HepG2 (cell line): Measurements from ENCODE around the gene FAM111B. TPM values are rescaled to one million over a fixed set of nuclear protein-coding genes. Genes with fewer than 3 reads are reported as not detected.
A peak's percentile ranks its signal among the peaks of the same experiment; 100 is the strongest.

Source experiments
- FOXK1 ChIP-seq: sonication (generic); formaldehyde crosslinking; IDR thresholded peaks from 2 replicates; pipeline ENCODE4 v1.4.0; 2020; ENCODE audit warnings: low read depth, missing genetic modification reagents, borderline replicate concordance
- GTF3A ChIP-seq: sonication (generic); formaldehyde crosslinking; conservative IDR thresholded peaks from 2 replicates; pipeline ENCODE4 v1.4.0; 2020; ENCODE audit warnings: mild to moderate bottlenecking, missing genetic modification reagents
- HMG20B ChIP-seq: conservative IDR thresholded peaks from 2 replicates; pipeline ENCODE4 v1.6.1; 2016; ENCODE audit warnings: missing genetic modification reagents, missing compliant biosample characterization
- IKZF4 ChIP-seq: sonication (generic); formaldehyde crosslinking; IDR thresholded peaks from 2 replicates; pipeline ENCODE4 v1.5.1; 2020; ENCODE audit warnings: borderline replicate concordance, mild to moderate bottlenecking, low read depth, missing genetic modification reagents; ENCODE audit errors: not compliant biosample characterization
- MIER2 ChIP-seq: IDR thresholded peaks from 2 replicates; pipeline ENCODE4 v1.6.1; 2016; ENCODE audit warnings: missing biosample characterization, missing genetic modification reagents
- MIER3 ChIP-seq: IDR thresholded peaks from 2 replicates; pipeline ENCODE4 v1.6.1; 2016; ENCODE audit warnings: missing compliant biosample characterization, borderline replicate concordance
- NCOA1 ChIP-seq: sonication (generic); formaldehyde crosslinking; IDR thresholded peaks from 2 replicates; pipeline ENCODE4 v1.9.0; 2021; ENCODE audit warnings: missing genetic modification reagents
- NFIB ChIP-seq: sonication (generic); formaldehyde crosslinking; IDR thresholded peaks from 2 replicates; pipeline ENCODE4 v1.9.0; 2021; ENCODE audit warnings: missing genetic modification reagents, mild to moderate bottlenecking, borderline replicate concordance
- PHB2 ChIP-seq: fragments of 450-650 bp; IDR thresholded peaks from 2 replicates; pipeline ENCODE4 v1.6.1; 2018; ENCODE audit not compliant: partially characterized antibody
- SMARCE1 ChIP-seq: fragments of 450-650 bp; IDR thresholded peaks from 2 replicates; pipeline ENCODE4 v1.6.1; 2017; ENCODE audit warnings: borderline replicate concordance
- SOX13 ChIP-seq, 3 experiments: fragments of 450-650 bp in 1 of 3; sonication (generic) in 1 of 3; formaldehyde crosslinking in 1 of 3; IDR thresholded peaks in 2 of 3; conservative IDR thresholded peaks in 1 of 3; 2 replicates each; pipeline versions ENCODE4 v1.5.0 to v1.6.1; 2016 to 2020; ENCODE audit warnings: antibody characterized with exemption in 1 of 3, mild to moderate bottlenecking in 1 of 3, missing compliant biosample characterization in 1 of 3, missing genetic modification reagents in 1 of 3, moderate library complexity in 1 of 3
- SOX5 ChIP-seq: IDR thresholded peaks from 2 replicates; pipeline ENCODE4 v1.6.1; 2016; ENCODE audit warnings: borderline replicate concordance
- SP4 ChIP-seq: sonication (generic); formaldehyde crosslinking; IDR thresholded peaks from 2 replicates; pipeline ENCODE4 v1.8.1; 2023; ENCODE audit warnings: mild to moderate bottlenecking, missing genetic modification reagents
- SRF ChIP-seq: IDR thresholded peaks from 2 replicates; pipeline ENCODE4 v1.6.1; 2011; ENCODE audit warnings: mild to moderate bottlenecking, low read depth, low read length, moderate library complexity
- TCF7 ChIP-seq: sonication (generic); IDR thresholded peaks from 2 replicates; pipeline ENCODE4 v1.6.1; 2016; ENCODE audit warnings: antibody characterized with exemption, low read depth
- TEAD3 ChIP-seq: optimal IDR thresholded peaks from 2 replicates; pipeline ENCODE3; 2016; ENCODE audit warnings: borderline replicate concordance
- ZKSCAN5 ChIP-seq: sonication (generic); formaldehyde crosslinking; IDR thresholded peaks from 2 replicates; pipeline ENCODE4 v1.5.1; 2020; ENCODE audit warnings: mild to moderate bottlenecking, missing genetic modification reagents
- ZKSCAN8 ChIP-seq: IDR thresholded peaks from 2 replicates; pipeline ENCODE4 v1.6.1; 2016; ENCODE audit warnings: borderline replicate concordance, missing genetic modification reagents, missing compliant biosample characterization
- ZNF430 ChIP-seq: sonication (generic); formaldehyde crosslinking; IDR thresholded peaks from 2 replicates; pipeline ENCODE4 v1.9.0; 2021; ENCODE audit warnings: mild to moderate bottlenecking, missing genetic modification reagents
- polyA plus RNA-seq, 8 experiments: library from polyadenylated mRNA; depleted of rRNA in 3 of 8; stranded (reverse) in 7 of 8; unstranded in 1 of 8; fragments of >200 nt; fragmentation: Illumina TruSeq in 4 of 8; extraction: Trizol in 4 of 8; gene quantifications; 2 replicates each; pipeline versions ENCODE4 v1.2.1 to v1.2.3, GENCODE V29; 2011 to 2016; ENCODE audit warnings: low read depth in 4 of 8, missing spikeins in 1 of 8, mixed read lengths in 1 of 8; ENCODE audit not compliant: insufficient read depth in 1 of 8
- total RNA-seq, 5 experiments: library from RNA; depleted of rRNA; stranded (reverse); fragments of >200 nt; fragmentation: Illumina TruSeq; extraction: Trizol; gene quantifications; 2 replicates each; pipeline ENCODE4 v1.2.3, GENCODE V29; 2016; ENCODE audit warnings: low read depth in 1 of 5
- TF ChIP-seq, protein P1 (sequence below): sonication (generic); formaldehyde crosslinking; IDR thresholded peaks from 2 replicates; pipeline ENCODE4 v1.8.0; 2022; ENCODE audit warnings: mild to moderate bottlenecking, missing genetic modification reagents, borderline replicate concordance
- TF ChIP-seq, protein P2 (sequence below): sonication (generic); formaldehyde crosslinking; IDR thresholded peaks from 2 replicates; pipeline ENCODE4 v1.8.0; 2022; ENCODE audit warnings: mild to moderate bottlenecking, missing genetic modification reagents, moderate library complexity
- TF ChIP-seq, protein P3 (sequence below): sonication (generic); formaldehyde crosslinking; IDR thresholded peaks from 2 replicates; pipeline ENCODE4 v1.8.1; 2023; ENCODE audit warnings: mild to moderate bottlenecking, moderate library complexity, missing genetic modification reagents
- TF ChIP-seq, protein P4 (sequence below): sonication (generic); formaldehyde crosslinking; IDR thresholded peaks from 2 replicates; pipeline ENCODE4 v1.4.0; 2020; ENCODE audit warnings: mild to moderate bottlenecking, missing genetic modification reagents
- TF ChIP-seq, protein P5 (sequence below): sonication (generic); formaldehyde crosslinking; IDR thresholded peaks from 2 replicates; pipeline ENCODE4 v1.5.0; 2020; ENCODE audit warnings: missing genetic modification reagents

FAM111B gene
- total and polyA plus RNA-seq, 2 of the 13 experiments (the other 11 are each of a cell fraction or from before 2014, with no cell fraction given) = 1.6 to 28.2 TPM

DNA sequence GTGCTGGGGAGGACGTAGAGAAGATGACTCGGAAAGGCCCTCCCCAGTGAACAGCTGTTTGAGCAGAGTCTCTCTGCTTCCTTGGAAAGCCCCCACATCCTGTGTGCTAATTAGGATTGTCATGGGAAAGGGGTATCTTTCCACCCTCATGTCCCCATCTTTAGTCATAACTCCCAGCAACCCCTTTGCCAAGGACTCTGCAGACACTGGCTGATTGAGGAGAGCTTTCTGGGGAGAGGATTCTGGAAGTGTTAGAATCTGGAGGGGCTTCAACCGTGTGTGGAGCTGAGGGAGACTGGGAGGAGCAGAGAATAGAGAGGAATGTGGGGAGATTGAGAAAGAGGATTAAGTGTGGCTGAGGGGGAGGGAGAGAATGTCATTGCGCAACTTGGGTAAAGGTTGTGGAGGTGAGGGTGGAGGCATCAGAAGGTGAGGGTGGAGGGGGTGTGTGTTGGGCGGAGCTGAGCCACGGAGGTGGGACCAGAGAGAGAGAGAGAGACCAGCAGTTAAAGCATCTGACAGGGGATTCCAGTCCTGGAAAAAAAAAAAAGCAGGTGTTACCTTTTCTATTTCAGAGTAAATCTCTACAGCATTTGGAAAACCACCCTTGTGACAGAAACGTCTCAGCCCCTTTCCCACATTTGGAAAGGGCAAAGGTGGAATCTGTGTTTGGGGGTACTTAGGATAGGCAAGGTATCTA, 67.1 kb downstream of the FAM111B start (continued):
- no peak for TF ChIP-seq ZKSCAN8
- peak; percentile 89 for TF ChIP-seq HMG20B (CRISPR knock-in tag)
- no peak for TF ChIP-seq SMARCE1
- 0 out of 2 replicates have a peak, but pooled peaks have one; percentile 19 for TF ChIP-seq SP4
- 0 out of 2 replicates have a peak, but pooled peaks have one; percentile 69 for TF ChIP-seq SOX13 (IDR thresholded peaks at IDR 0.05)
- peak in 1 of 2 experiments; percentile 83; a peak in 2 of 4 replicates for TF ChIP-seq SOX13 (CRISPR knock-in tag; conservative IDR thresholded peaks at IDR 0.05 in 1 of 2, IDR thresholded peaks at IDR 0.05 in 1 of 2)
- no peak for TF ChIP-seq ZNF430 (CRISPR knock-in tag)
- TF ChIP-seq, protein P1, sequence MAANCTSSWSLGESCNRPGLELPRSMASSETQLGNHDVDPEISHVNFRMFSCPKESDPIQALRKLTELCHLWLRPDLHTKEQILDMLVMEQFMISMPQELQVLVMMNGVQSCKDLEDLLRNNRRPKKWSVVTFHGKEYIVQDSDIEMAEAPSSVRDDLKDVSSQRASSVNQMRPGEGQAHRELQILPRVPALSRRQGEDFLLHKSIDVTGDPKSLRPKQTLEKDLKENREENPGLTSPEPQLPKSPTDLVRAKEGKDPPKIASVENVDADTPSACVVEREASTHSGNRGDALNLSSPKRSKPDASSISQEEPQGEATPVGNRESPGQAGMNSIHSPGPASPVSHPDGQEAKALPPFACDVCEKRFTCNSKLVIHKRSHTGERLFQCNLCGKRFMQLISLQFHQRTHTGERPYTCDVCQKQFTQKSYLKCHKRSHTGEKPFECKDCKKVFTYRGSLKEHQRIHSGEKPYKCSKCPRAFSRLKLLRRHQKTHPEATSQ (CRISPR knock-in tag) = peak; percentile 63; the same call in 1 of the 2 replicates
- TF ChIP-seq, protein P2, sequence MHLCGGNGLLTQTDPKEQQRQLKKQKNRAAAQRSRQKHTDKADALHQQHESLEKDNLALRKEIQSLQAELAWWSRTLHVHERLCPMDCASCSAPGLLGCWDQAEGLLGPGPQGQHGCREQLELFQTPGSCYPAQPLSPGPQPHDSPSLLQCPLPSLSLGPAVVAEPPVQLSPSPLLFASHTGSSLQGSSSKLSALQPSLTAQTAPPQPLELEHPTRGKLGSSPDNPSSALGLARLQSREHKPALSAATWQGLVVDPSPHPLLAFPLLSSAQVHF (CRISPR knock-in tag) = no peak
- no peak for TF ChIP-seq GTF3A (CRISPR knock-in tag)
- no peak for TF ChIP-seq NCOA1 (CRISPR knock-in tag)
- TF ChIP-seq, protein P3, sequence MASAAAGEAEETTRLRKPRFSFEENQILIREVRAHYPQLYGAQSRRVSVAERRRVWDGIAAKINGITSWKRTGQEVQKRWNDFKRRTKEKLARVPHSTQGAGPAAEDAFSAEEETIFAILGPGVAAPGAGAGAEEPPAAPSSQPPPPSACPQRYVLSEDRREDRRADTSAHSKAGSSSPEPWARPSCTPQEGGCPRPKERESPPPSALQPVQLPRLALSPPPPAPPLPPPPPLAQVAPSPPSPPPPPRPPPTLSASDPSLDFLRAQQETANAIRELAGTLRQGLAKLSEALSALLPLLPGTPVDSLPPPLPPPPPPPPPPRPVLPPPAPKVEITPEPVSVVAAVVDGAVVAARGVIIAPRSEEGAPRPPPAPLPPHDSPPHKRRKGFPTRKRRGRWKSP (CRISPR knock-in tag) = no peak
- TF ChIP-seq FOXK1 = peak; percentile 52; the same call in 1 of the 2 replicates
- TF ChIP-seq TCF7 = no peak
- TF ChIP-seq NFIB (CRISPR knock-in tag) = no peak
- TF ChIP-seq, protein P4, sequence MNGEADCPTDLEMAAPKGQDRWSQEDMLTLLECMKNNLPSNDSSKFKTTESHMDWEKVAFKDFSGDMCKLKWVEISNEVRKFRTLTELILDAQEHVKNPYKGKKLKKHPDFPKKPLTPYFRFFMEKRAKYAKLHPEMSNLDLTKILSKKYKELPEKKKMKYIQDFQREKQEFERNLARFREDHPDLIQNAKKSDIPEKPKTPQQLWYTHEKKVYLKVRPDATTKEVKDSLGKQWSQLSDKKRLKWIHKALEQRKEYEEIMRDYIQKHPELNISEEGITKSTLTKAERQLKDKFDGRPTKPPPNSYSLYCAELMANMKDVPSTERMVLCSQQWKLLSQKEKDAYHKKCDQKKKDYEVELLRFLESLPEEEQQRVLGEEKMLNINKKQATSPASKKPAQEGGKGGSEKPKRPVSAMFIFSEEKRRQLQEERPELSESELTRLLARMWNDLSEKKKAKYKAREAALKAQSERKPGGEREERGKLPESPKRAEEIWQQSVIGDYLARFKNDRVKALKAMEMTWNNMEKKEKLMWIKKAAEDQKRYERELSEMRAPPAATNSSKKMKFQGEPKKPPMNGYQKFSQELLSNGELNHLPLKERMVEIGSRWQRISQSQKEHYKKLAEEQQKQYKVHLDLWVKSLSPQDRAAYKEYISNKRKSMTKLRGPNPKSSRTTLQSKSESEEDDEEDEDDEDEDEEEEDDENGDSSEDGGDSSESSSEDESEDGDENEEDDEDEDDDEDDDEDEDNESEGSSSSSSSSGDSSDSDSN (CRISPR knock-in tag) = no peak
- TF ChIP-seq, protein P5, sequence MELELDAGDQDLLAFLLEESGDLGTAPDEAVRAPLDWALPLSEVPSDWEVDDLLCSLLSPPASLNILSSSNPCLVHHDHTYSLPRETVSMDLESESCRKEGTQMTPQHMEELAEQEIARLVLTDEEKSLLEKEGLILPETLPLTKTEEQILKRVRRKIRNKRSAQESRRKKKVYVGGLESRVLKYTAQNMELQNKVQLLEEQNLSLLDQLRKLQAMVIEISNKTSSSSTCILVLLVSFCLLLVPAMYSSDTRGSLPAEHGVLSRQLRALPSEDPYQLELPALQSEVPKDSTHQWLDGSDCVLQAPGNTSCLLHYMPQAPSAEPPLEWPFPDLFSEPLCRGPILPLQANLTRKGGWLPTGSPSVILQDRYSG (CRISPR knock-in tag) = no peak
- no peak for TF ChIP-seq MIER2 (CRISPR knock-in tag)
- TF ChIP-seq SOX5 (CRISPR knock-in tag) = peak; percentile 66; the same call in 1 of the 2 replicates
- peak; percentile 100 for TF ChIP-seq ZKSCAN5
- no peak for TF ChIP-seq IKZF4 (CRISPR knock-in tag)
- TF ChIP-seq SRF = no peak
- TF ChIP-seq MIER3 (CRISPR knock-in tag) = no peak
- TF ChIP-seq PHB2 = no peak
- TF ChIP-seq TEAD3 (CRISPR knock-in tag) = peak; percentile 95
